Natural killer cell (primary cell): ENCODE data around the gene EPHA10. TPM values are rescaled to one million over a fixed set of nuclear protein-coding genes. Genes with fewer than 3 reads are reported as not detected.

Experiments
- ATAC-seq, 3 donors: fragments of 150-1000 bp in 2 of 3; fragments of 200-7000 bp in 1 of 3; cut with Tn5 transposase; 1 replicate in 1 of 3; 2 replicates in 2 of 3; pipeline ENCODE4 v1.10.0; 2021; ENCODE audit warnings: mild to moderate bottlenecking in 2 of 3, moderate library complexity in 2 of 3
- DNase-seq, 2 donors: peaks; one replicate each; pipeline versions ENCODE4 v3.0.0 to v3.0.0-alpha.2; 2013 to 2021; ENCODE audit warnings: mixed read lengths in 1 of 2
- H3K27ac ChIP-seq: one replicate; pipeline ENCODE4 v1.5.1; 2013; ENCODE audit warnings: mild to moderate bottlenecking, low read length
- H3K27me3 ChIP-seq: one replicate; pipeline ENCODE4 v1.6.1; 2013; ENCODE audit warnings: low read length; ENCODE audit not compliant: control insufficient read depth, insufficient read depth
- H3K36me3 ChIP-seq: one replicate; pipeline ENCODE4 v1.6.1; 2013; ENCODE audit warnings: low read length; ENCODE audit not compliant: control insufficient read depth, insufficient read depth
- H3K4me1 ChIP-seq: one replicate; pipeline ENCODE4 v1.6.1; 2013; ENCODE audit warnings: low read length; ENCODE audit not compliant: control insufficient read depth, insufficient read depth
- H3K4me3 ChIP-seq: one replicate; pipeline ENCODE4 v1.5.1; 2013; ENCODE audit warnings: low read length
- H3K9me3 ChIP-seq: one replicate; pipeline ENCODE4 v1.6.1; 2013; ENCODE audit warnings: low read length; ENCODE audit not compliant: control insufficient read depth, insufficient read depth
- H3K27ac Mint-ChIP-seq, 2 donors: one replicate each; pipeline ENCODE4 v1.8.0; 2022; ENCODE audit warnings: mild to moderate bottlenecking in 2 of 2, mixed read lengths in 2 of 2, moderate library complexity in 1 of 2
- H3K27me3 Mint-ChIP-seq, 2 donors: one replicate each; pipeline ENCODE4 v1.8.0; 2022; ENCODE audit warnings: low read depth in 2 of 2, mixed read lengths in 2 of 2
- H3K36me3 Mint-ChIP-seq: one replicate; pipeline ENCODE4 v1.8.0; 2022; ENCODE audit warnings: mixed read lengths
- H3K4me1 Mint-ChIP-seq, 2 donors: one replicate each; pipeline ENCODE4 v1.8.0; 2022; ENCODE audit warnings: mixed read lengths in 2 of 2
- H3K4me3 Mint-ChIP-seq: one replicate; pipeline ENCODE4 v1.8.0; 2022; ENCODE audit warnings: mild to moderate bottlenecking, moderate library complexity, mixed read lengths
- H3K9me3 Mint-ChIP-seq, 2 donors: one replicate each; pipeline ENCODE4 v1.8.0; 2022; ENCODE audit warnings: mixed read lengths in 2 of 2
- CTCF ChIP-seq: fragments of 200-600 bp; IDR thresholded peaks from one replicate; pipeline ENCODE4 v1.8.0; 2022; ENCODE audit warnings: antibody characterized with exemption
- WGBS: methylation state at CpG from one replicate; pipeline ENCODE4 v1.1.7; 2013; ENCODE audit warnings: missing lambda C conversion rate; ENCODE audit not compliant: insufficient coverage; 5-methylcytosine and 5-hydroxymethylcytosine counted together
- intact Hi-C: fragments of 100-400 bp; cut with micrococcal nuclease; formaldehyde crosslinking; loops from one replicate; pipeline ENCODE4 v1.14.2; 2022
- total RNA-seq, 4 donors: library from RNA; stranded (reverse); fragments of 120-200 nt in 1 of 4; gene quantifications; one replicate each; pipeline versions ENCODE4 v1.2.3 to v1.2.4, GENCODE V29; 2013 to 2022

The EPHA10 gene
- total RNA-seq, 3 donors from 2014 or later (not counting 1 experiment from before 2014, with no cell fraction given): not detected

GRCh38 chr1:37755951-37756560 lies 8.9 kb downstream of the EPHA10 start:
- no peaks in the 10 kb centered on the region for H3K9me3 Mint-ChIP-seq
- no peaks in the 10 kb centered on the region for H3K36me3 ChIP-seq
- no peak overlapping the region for H3K27ac ChIP-seq
- ATAC-seq: no peak
- H3K36me3 Mint-ChIP-seq: no peaks in the 10 kb centered on the region
- no peak for TF ChIP-seq CTCF
- H3K27me3 ChIP-seq: peaks cover 15% of the 10 kb centered on the region
- no peaks in the 10 kb centered on the region for H3K9me3 ChIP-seq
- H3K4me1 ChIP-seq: peaks cover 4% of the 10 kb centered on the region
- intact Hi-C loops: no loop called here
- no peak overlapping the region for H3K27ac Mint-ChIP-seq
- no peak for DNase-seq
- H3K4me3 ChIP-seq: no peak overlapping the region
- no peak overlapping the region for H3K4me3 Mint-ChIP-seq
- H3K27me3 Mint-ChIP-seq: peaks cover 8 to 19% of the 10 kb centered on the region in 2 donors
- peaks cover 0 to 6% of the 10 kb centered on the region in 2 donors for H3K4me1 Mint-ChIP-seq
- 75% methylated on average over 3 of the region's 4 CpGs for WGBS

- no peaks in the 10 kb centered on the region for H3K36me3 Mint-ChIP-seq
- TF ChIP-seq CTCF: no peak
- ATAC-seq (no peak), DNase-seq (no peak)
- peaks cover 15% of the 10 kb centered on the region for H3K27me3 ChIP-seq
- H3K4me1 ChIP-seq: peaks cover 4% of the 10 kb centered on the region
- H3K27ac ChIP-seq: no peak overlapping the region
- no peak overlapping the region for H3K4me3 Mint-ChIP-seq
- no peaks in the 10 kb centered on the region for H3K36me3 ChIP-seq
- H3K9me3 Mint-ChIP-seq: no peaks in the 10 kb centered on the region
- H3K4me1 Mint-ChIP-seq: peaks cover 0 to 6% of the 10 kb centered on the region in 2 donors
- H3K9me3 ChIP-seq: no peaks in the 10 kb centered on the region
- WGBS: no CpG with 5 or more reads among the region's 1 CpG
- H3K27me3 Mint-ChIP-seq: peaks cover 11 to 23% of the 10 kb centered on the region in 2 donors
- intact Hi-C loops: no loop called here
- H3K4me3 ChIP-seq: no peak overlapping the region
- no peak overlapping the region for H3K27ac Mint-ChIP-seq
Observed at GRCh38 chr1:37755290-37755689, 9.6 kb downstream of the EPHA10 start.

GRCh38 chr1:37753473-37754321 lies 11.2 kb downstream of the EPHA10 start:
- Histone ChIP-seq H3K27me3 (peaks cover 12% of the 10 kb centered on the region), H3K4me1 (peaks cover 4% of the 10 kb centered on the region), H3K36me3 (no peaks in the 10 kb centered on the region), H3K4me3 (no peak overlapping the region), H3K9me3 (no peaks in the 10 kb centered on the region), H3K27ac (no peak overlapping the region)
- Mint-ChIP-seq H3K4me1 (peaks cover 0 to 6% of the 10 kb centered on the region in 2 donors), H3K27me3 (peaks cover 19 to 26% of the 10 kb centered on the region in 2 donors), H3K4me3 (peak overlapping the region; percentile 59), H3K36me3 (no peaks in the 10 kb centered on the region), H3K9me3 (no peaks in the 10 kb centered on the region), H3K27ac (no peak overlapping the region)
- TF ChIP-seq CTCF: no peak
- intact Hi-C loops: no loop called here
- 10% methylated on average over 52 of the region's 52 CpGs for WGBS
- ATAC-seq: no peak
- no peak for DNase-seq
